Measurements from ENCODE around the gene OXCT1. TPM values are rescaled to one million over a fixed set of nuclear protein-coding genes. Genes with fewer than 3 reads are reported as not detected.
A peak's percentile ranks its signal among the peaks of the same experiment; 100 is the strongest.
"Not testable (repeated sequence)": the region's sequence is repeated elsewhere in the genome, so short reads cannot be mapped to it uniquely, and the experiment has no call there.

OXCT1 gene
- total RNA-seq, 2 experiments from 2014 or later = 110 to 117 TPM

DNA sequence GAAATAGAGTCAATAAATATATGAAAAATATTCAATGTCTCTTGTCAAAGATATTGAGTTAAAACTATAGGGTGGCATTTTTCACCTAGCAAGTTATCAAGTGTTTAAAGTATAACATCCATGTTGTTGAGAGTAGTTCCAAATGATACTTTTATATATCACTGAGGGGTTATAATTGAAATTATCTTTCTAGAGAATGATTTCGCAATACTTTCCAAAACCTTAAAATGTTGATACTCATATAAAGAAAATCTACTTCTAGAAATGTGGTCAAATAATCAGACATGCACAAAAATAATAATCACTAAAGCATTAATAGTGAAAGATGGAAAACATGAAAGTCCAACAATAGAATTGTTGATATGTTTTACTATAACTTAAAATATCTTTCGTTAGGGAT lies 50.1 kb downstream of the OXCT1 start:
- ChIA-PET CTCF (no interaction called here), POLR2A (no interaction called here)
- H3K9me3 Mint-ChIP-seq = no peaks in the 10 kb centered on the region
- H3K36me3 Mint-ChIP-seq = peaks cover 37% of the 10 kb centered on the region
- no peaks in the 10 kb centered on the region for H3K27me3 Mint-ChIP-seq
- H3K27ac Mint-ChIP-seq = no peak overlapping the region
- H3K4me1 Mint-ChIP-seq (ENCODE audit: low read depth) = peaks cover 13% of the 10 kb centered on the region
- H3K4me3 Mint-ChIP-seq = no peak overlapping the region
- DNase-seq = no peak
- intact Hi-C loops (cut with micrococcal nuclease) = no loop called here

DNA sequence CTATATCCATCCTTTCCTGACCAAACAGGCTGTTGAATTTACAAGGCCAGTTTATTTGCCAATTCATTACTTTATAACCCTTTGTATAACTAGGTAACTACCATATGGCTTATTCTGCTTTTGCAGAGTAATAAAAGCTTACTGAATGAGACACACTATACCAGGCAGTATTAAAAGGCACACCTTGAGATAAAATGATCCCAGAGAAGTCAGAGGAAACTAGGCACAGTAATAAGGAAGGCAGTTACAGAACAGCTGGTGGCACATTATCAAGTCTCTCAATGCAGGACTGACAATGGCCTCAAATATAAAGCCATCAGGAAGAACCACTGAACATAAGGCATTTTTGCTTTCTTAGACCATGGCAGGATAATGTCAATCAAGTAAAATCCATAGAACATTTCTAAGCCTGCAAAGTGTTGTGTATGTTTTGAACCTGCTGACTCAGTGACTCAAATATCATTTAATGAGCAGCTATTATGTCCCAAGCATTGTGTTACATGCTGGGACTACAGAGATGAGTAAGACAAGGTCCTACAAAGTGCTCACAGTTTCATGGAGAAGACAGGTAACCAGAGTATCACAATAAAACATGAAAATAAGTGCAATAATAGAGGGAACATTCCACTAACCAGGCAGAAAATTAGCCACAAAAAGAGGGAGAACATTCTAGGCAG lies 52.5 kb downstream of the OXCT1 start:
- H3K4me1 Mint-ChIP-seq (ENCODE audit: low read depth) = peaks cover 16% of the 10 kb centered on the region
- H3K4me3 Mint-ChIP-seq = no peak overlapping the region
- ChIA-PET CTCF (no interaction called here), POLR2A (no interaction called here)
- H3K27me3 Mint-ChIP-seq = no peaks in the 10 kb centered on the region
- intact Hi-C loops (cut with micrococcal nuclease) = no loop called here
- peaks cover 30% of the 10 kb centered on the region for H3K36me3 Mint-ChIP-seq
- H3K27ac Mint-ChIP-seq = no peak overlapping the region
- no peak for DNase-seq
- peaks cover 2% of the 10 kb centered on the region for H3K9me3 Mint-ChIP-seq

DNA sequence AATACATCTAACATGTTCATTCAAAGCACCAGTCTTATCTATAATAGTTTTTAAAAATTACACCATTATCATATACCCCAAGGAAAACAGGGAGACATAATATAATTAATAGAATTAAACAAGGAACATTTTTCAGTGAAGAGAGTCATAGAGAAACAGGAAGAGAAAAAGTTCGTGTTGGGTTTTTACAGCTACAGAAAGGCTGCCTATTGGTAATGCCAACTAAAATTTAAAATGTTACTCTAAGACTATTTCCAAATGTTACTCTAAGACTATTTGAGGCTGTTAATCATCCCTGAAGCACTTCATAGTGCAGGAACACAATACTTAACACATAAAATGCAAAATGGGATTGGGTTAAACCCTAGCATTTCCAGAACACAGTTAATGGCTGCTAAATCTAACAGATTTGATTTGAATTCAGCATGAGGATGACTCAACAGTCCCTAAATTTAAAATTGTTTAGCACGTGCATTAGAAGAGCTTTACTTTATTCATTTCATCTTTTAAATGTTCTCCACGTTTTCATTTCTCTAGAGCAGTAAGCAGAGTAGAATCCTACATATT lies 54.5 kb downstream of the OXCT1 start:
- Mint-ChIP-seq H3K27ac (no peak overlapping the region), H3K36me3 (peaks cover 26% of the 10 kb centered on the region), H3K27me3 (no peaks in the 10 kb centered on the region), H3K9me3 (peaks cover 2% of the 10 kb centered on the region), H3K4me3 (no peak overlapping the region), H3K4me1 (ENCODE audit: low read depth) (peaks cover 23% of the 10 kb centered on the region)
- CTCF ChIA-PET = no interaction called here
- intact Hi-C loops (cut with micrococcal nuclease) = no loop called here
- POLR2A ChIA-PET = no interaction called here
- no peak for DNase-seq

DNA sequence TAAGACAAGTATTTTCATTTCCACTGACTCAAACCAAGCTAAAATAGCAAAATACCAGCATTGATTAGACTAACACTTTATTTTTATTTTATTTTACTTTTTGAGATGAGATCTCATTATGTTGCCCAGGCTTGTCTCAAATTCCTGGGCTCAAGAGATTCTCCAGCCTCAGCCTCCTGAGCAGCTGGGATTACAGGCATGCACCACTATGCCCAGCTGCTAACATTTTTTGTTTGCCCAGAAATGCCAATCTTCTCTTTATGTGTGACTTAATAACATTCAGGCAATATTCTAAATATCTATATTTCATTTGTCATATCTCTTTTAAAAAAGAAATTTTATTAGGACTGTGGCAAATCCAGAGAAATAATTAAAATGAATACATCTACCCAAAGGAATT lies 55.0 kb downstream of the OXCT1 start:
- H3K4me1 Mint-ChIP-seq (ENCODE audit: low read depth) = peaks cover 25% of the 10 kb centered on the region
- no peak overlapping the region for H3K4me3 Mint-ChIP-seq
- H3K9me3 Mint-ChIP-seq = peaks cover 2% of the 10 kb centered on the region
- H3K27ac Mint-ChIP-seq = no peak overlapping the region
- intact Hi-C loops (cut with micrococcal nuclease) = no loop called here
- no peaks in the 10 kb centered on the region for H3K27me3 Mint-ChIP-seq
- peaks cover 27% of the 10 kb centered on the region for H3K36me3 Mint-ChIP-seq
- POLR2A ChIA-PET = no interaction called here
- DNase-seq = no peak
- CTCF ChIA-PET = no interaction called here

DNA sequence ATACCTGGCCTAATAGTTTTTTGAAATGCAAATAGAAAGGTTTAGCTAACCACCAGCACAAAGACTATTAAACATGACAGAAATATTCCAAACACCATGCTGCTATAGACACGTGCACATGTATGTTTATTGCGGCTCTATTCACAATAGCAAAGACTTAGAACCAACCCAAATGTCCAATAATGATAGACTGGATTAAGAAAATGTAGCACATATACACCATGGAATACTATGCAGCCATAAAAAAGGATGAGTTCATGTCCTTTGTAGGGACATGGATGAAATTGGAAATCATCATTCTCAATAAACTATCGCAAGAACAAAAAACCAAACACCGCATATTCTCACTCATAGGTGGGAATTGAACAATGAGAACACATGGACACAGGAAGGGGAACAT lies 55.9 kb downstream of the OXCT1 start:
- H3K27ac Mint-ChIP-seq; H3K27me3 Mint-ChIP-seq; intact Hi-C loops (cut with micrococcal nuclease); DNase-seq; H3K9me3 Mint-ChIP-seq; POLR2A ChIA-PET; H3K4me3 Mint-ChIP-seq: not testable (repeated sequence)
- peaks cover 33% of the 10 kb centered on the region for H3K36me3 Mint-ChIP-seq
- peaks cover 35% of the 10 kb centered on the region for H3K4me1 Mint-ChIP-seq (ENCODE audit: low read depth)
- CTCF ChIA-PET = interaction anchor here (1.0 kb wide), 1 partner anchor 243 kb away, joined by 3 read pairs; no protein-coding TSS in a partner anchor

DNA sequence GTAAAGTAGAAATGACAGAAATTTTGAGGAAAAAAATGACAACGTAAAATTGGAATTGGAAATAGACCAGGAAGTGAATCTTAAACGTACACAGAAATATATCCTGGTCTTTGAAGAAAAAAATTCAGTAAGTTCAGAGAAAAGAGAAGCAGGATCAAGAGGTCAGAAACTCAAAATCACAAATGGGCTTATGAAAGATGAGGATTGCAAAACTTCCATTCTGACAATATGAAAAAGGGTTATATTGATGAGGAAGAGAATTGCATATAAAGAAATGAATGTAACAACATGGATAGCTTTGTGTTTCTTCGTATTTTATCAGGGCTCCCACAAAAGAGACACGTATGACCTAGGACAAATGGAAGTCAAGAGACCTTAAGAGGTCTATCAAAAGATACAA lies 58.1 kb downstream of the OXCT1 start:
- Mint-ChIP-seq H3K4me1 (ENCODE audit: low read depth) (peaks cover 35% of the 10 kb centered on the region), H3K36me3 (peaks cover 33% of the 10 kb centered on the region), H3K27me3 (no peaks in the 10 kb centered on the region), H3K27ac (no peak overlapping the region), H3K9me3 (peaks cover 2% of the 10 kb centered on the region), H3K4me3 (no peak overlapping the region)
- intact Hi-C loops (cut with micrococcal nuclease) = no loop called here
- no peak for DNase-seq
- ChIA-PET POLR2A (no interaction called here), CTCF (no interaction called here)

DNA sequence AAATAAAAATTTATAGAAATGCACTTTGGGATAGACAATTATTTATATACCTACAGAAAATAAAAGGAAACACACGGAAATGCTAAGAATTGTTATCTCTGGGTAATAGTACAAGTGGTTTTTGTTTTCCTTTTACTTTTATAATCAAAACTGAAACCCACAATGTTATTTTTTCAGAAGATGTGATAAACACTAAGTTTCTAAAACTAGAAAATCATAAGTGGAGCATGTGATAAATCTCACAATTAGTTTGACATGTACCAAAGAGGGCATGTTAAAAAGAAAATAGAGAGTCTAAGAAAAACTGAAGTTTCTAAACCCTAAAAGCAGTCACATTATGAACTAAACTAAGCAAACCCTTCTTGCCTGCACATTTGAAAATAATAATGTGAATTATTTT lies 61.1 kb downstream of the OXCT1 start:
- H3K27ac Mint-ChIP-seq = no peak overlapping the region

DNA sequence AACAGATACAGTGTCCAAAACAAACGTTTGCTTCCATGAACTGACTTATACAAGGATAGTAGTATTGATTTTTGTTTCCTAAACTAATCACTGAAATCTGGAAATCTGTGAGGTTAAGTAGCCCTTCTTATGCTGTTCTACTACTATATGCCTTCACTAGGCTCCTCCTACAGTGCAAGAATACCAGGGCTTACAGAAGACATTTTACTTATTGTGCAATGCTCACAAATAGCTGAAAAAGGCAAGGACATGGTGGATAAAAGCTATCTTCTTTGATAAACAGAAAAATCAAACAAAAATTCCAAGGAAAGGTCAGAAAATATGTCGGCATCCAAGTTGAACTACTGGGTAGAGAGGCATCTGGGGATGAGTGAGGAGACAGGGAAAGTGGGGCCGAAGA lies 61.9 kb downstream of the OXCT1 start:
- CTCF ChIA-PET = interaction anchor here (1.5 kb wide), 1 partner anchor 35 kb away, joined by 7 read pairs; no protein-coding TSS in a partner anchor
- no peaks in the 10 kb centered on the region for H3K9me3 Mint-ChIP-seq
- no peak overlapping the region for H3K27ac Mint-ChIP-seq
- H3K36me3 Mint-ChIP-seq = peaks cover 47% of the 10 kb centered on the region
- intact Hi-C loops (cut with micrococcal nuclease) = no loop called here
- H3K4me1 Mint-ChIP-seq (ENCODE audit: low read depth) = peaks cover 35% of the 10 kb centered on the region
- H3K27me3 Mint-ChIP-seq = no peaks in the 10 kb centered on the region
- no peak overlapping the region for H3K4me3 Mint-ChIP-seq
- no peak for DNase-seq
- POLR2A ChIA-PET = no interaction called here

More for the DNA sequence above, 61.1 kb downstream of the OXCT1 start:
- peaks cover 35% of the 10 kb centered on the region for H3K4me1 Mint-ChIP-seq (ENCODE audit: low read depth)
- ChIA-PET CTCF (interaction anchor here (1.7 to 1.8 kb wide), 2 partner anchors 34 to 248 kb away, joined by 12 read pairs; no protein-coding TSS in a partner anchor), POLR2A (no interaction called here)
- no peak for DNase-seq
- no peak overlapping the region for H3K4me3 Mint-ChIP-seq
- peaks cover 42% of the 10 kb centered on the region for H3K36me3 Mint-ChIP-seq
- no peaks in the 10 kb centered on the region for H3K27me3 Mint-ChIP-seq
- H3K9me3 Mint-ChIP-seq = no peaks in the 10 kb centered on the region
- intact Hi-C loops (cut with micrococcal nuclease) = no loop called here

DNA sequence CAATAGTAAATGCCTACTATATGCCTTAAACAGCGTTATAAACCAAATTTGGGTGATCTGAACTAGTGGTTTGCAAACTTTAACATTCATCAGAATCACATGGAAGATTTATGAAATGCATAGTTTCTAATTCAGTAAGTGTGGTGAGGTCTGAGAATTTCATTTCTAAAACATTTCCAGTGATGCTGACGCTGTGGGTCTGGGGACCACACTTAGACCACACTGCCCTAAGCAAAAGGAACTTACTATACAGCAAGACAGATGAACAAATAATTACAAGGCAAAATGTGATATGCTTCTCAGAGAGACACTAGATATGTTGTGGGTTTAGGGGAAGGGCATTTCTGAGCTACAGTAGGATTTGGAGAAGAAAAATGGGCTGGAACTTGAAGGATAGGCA lies 72.6 kb downstream of the OXCT1 start:
- intact Hi-C loops (cut with micrococcal nuclease) = loop anchor here (5.0 kb wide), 1 partner anchor 50 kb away; no protein-coding TSS in a partner anchor
- Mint-ChIP-seq H3K4me3 (no peak overlapping the region), H3K36me3 (peaks cover 56% of the 10 kb centered on the region)

DNA sequence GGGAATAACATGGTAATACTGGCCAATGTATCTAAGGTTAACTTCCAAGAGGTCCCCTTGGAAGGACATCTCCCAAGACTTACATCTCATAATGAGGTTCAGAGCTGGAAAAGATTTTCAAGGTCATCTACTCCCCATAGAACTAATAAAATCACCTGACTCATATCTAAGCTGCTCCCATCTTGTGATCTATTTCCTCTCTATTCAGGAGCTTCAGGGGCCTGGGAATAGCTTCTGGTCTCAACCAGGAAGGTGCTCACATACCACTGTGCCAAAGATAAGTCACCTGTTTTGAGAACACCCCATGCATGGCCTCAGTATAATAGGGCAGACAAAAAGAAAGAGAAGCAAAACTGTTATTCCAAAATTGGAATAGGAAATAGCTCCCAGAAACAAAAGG lies 74.2 kb downstream of the OXCT1 start:
- ChIA-PET POLR2A (no interaction called here), CTCF (interaction anchor here (0.5 to 0.9 kb wide), 3 partner anchors 9 to 58 kb away, joined by 3 to 4 read pairs (median 4); no protein-coding TSS in a partner anchor)
- Mint-ChIP-seq H3K4me3 (no peak overlapping the region), H3K36me3 (peaks cover 62% of the 10 kb centered on the region), H3K4me1 (ENCODE audit: low read depth) (peaks cover 12% of the 10 kb centered on the region), H3K9me3 (no peaks in the 10 kb centered on the region), H3K27ac (no peak overlapping the region), H3K27me3 (no peaks in the 10 kb centered on the region)
- intact Hi-C loops (cut with micrococcal nuclease) = loop anchor here (5.0 kb wide), 1 partner anchor 49 kb away; no protein-coding TSS in a partner anchor
- no peak for DNase-seq

More for the DNA sequence above, 72.6 kb downstream of the OXCT1 start:
- Mint-ChIP-seq H3K4me1 (ENCODE audit: low read depth) (peaks cover 12% of the 10 kb centered on the region), H3K27ac (peak overlapping the region; percentile 39), H3K27me3 (no peaks in the 10 kb centered on the region), H3K9me3 (no peaks in the 10 kb centered on the region)
- peak; percentile 26 for DNase-seq
- ChIA-PET CTCF (no interaction called here), POLR2A (no interaction called here)

DNA sequence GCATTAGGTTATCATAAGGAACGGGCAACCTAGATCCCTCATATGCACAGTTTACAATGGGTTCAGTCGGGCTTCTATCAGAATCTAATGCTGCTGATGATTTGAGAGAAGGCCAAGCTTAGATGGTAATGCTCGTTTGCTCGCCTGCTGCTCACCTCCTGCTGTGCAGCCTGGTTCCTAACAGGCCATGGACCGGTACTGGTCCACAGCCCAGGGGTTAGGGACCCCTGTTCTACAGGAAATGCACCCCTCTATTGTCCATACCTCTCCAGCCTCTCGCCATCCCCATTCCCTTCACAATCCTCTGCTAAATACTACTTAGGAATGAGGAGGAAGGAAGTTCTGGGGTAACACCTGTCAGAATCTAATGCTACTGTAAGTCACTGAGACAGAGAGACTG lies 75.1 kb downstream of the OXCT1 start:
- Mint-ChIP-seq H3K9me3 (no peaks in the 10 kb centered on the region), H3K27ac (no peak overlapping the region), H3K36me3 (peaks cover 58% of the 10 kb centered on the region), H3K4me1 (ENCODE audit: low read depth) (peaks cover 12% of the 10 kb centered on the region), H3K4me3 (no peak overlapping the region), H3K27me3 (no peaks in the 10 kb centered on the region)
- ChIA-PET CTCF (interaction anchor here (0.7 to 1.6 kb wide), 2 partner anchors 49 to 134 kb away, joined by 3 to 4 read pairs; no protein-coding TSS in a partner anchor), POLR2A (no interaction called here)
- no peak for DNase-seq
- intact Hi-C loops (cut with micrococcal nuclease) = loop anchor here (5.0 kb wide), 1 partner anchor 48 kb away; no protein-coding TSS in a partner anchor

DNA sequence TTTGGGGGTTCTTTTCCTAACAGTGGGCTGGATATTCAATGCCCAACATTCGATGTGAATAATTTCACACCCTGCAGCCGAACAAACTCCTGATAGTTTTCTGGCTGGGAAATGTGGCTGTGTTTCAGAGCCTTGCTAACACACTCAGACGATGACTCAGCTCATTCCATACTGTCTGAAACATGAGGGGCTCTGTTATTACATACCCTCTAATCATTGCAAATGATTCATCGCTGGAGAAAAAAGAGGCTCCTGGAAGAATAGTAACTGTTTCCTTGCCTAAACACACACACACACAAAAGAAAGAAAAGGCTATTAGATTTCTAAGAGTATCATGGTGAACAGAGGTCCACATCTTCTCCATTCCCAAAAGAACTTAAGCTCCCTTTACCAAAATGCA lies 75.8 kb downstream of the OXCT1 start:
- Mint-ChIP-seq H3K36me3 (peaks cover 54% of the 10 kb centered on the region), H3K4me3 (no peak overlapping the region), H3K27me3 (no peaks in the 10 kb centered on the region), H3K9me3 (no peaks in the 10 kb centered on the region), H3K27ac (no peak overlapping the region), H3K4me1 (ENCODE audit: low read depth) (peaks cover 12% of the 10 kb centered on the region)
- no peak for DNase-seq
- ChIA-PET POLR2A (no interaction called here), CTCF (interaction anchor here (0.7 to 1.6 kb wide), 2 partner anchors 49 to 135 kb away, joined by 3 to 4 read pairs; no protein-coding TSS in a partner anchor)
- intact Hi-C loops (cut with micrococcal nuclease) = no loop called here

Data from activated CD4-positive, alpha-beta memory T cell treated with anti-CD3 and anti-CD28 coated beads for 36 hours (primary cell).